Natural killer cell treated with Interleukin-12 subunit alpha and Interleukin-12 subunit beta and Interleukin-15 and Interleukin-18, amount 100 ng/mL, for 72 hours (primary cell): ENCODE measurements around the gene HIGD1A. TPM values are rescaled to one million over a fixed set of nuclear protein-coding genes. Genes with fewer than 3 reads are reported as not detected.
A peak's percentile ranks its signal among the peaks of the same experiment; 100 is the strongest.

ENCODE experiments used
- ATAC-seq, 2 donors: fragments of 150-1000 bp; cut with Tn5 transposase in 1 of 2; sonication (Bioruptor Pico), chemical (Tn5 transposase) in 1 of 2; 2 replicates each; pipeline ENCODE4 v1.10.0; 2021
- DNase-seq: peaks from one replicate; pipeline ENCODE4 v3.0.0; 2022; ENCODE audit warnings: low spot score
- H3K27ac Mint-ChIP-seq, 2 donors: 1 replicate in 1 of 2; 2 replicates in 1 of 2; pipeline ENCODE4 v1.8.0; 2022; ENCODE audit warnings: mixed read lengths in 2 of 2, mild to moderate bottlenecking in 1 of 2, moderate library complexity in 1 of 2
- H3K27me3 Mint-ChIP-seq, 2 donors: 1 replicate in 1 of 2; 2 replicates in 1 of 2; pipeline ENCODE4 v1.8.0; 2022; ENCODE audit warnings: mixed read lengths in 2 of 2
- H3K36me3 Mint-ChIP-seq: one replicate; pipeline ENCODE4 v1.8.0; 2022; ENCODE audit warnings: mixed read lengths
- H3K4me1 Mint-ChIP-seq, 2 donors: 1 replicate in 1 of 2; 2 replicates in 1 of 2; pipeline ENCODE4 v1.8.0; 2022; ENCODE audit warnings: low read depth in 2 of 2, mixed read lengths in 2 of 2, mild to moderate bottlenecking in 1 of 2
- H3K4me3 Mint-ChIP-seq: one replicate; pipeline ENCODE4 v1.8.0; 2022; ENCODE audit warnings: mixed read lengths
- H3K9me3 Mint-ChIP-seq: 2 replicates; pipeline ENCODE4 v1.8.0; 2022; ENCODE audit warnings: mixed read lengths
- total RNA-seq, 2 donors: library from RNA; stranded (reverse); gene quantifications; one replicate each; pipeline ENCODE4 v1.2.3, GENCODE V29; 2022

HIGD1A gene
- total RNA-seq, 2 donors from 2014 or later: 60.0 to 78.4 TPM

GRCh38 chr3:42771271-42771670, 33.0 kb downstream of the HIGD1A start:
- ATAC-seq (no peak), DNase-seq (no peak)
- no peaks in the 10 kb centered on the region for H3K9me3 Mint-ChIP-seq
- H3K4me1 Mint-ChIP-seq: peaks cover 11 to 18% of the 10 kb centered on the region in 2 donors
- no peaks in the 10 kb centered on the region for H3K36me3 Mint-ChIP-seq
- no peak overlapping the region for H3K27ac Mint-ChIP-seq
- peak overlapping the region; percentile 32 for H3K4me3 Mint-ChIP-seq
- no peaks in the 10 kb centered on the region for H3K27me3 Mint-ChIP-seq

- no peaks in the 10 kb centered on the region for H3K9me3 Mint-ChIP-seq
- no peaks in the 10 kb centered on the region for H3K36me3 Mint-ChIP-seq
- H3K27ac Mint-ChIP-seq: no peak overlapping the region
- H3K27me3 Mint-ChIP-seq: peaks cover 0 to 4% of the 10 kb centered on the region in 2 donors
- H3K4me3 Mint-ChIP-seq: no peak overlapping the region
- peaks cover 11 to 18% of the 10 kb centered on the region in 2 donors for H3K4me1 Mint-ChIP-seq
- ATAC-seq: no peak
- DNase-seq: no peak
Observed at GRCh38 chr3:42769477-42770131, 34.7 kb downstream of the HIGD1A start.

- Mint-ChIP-seq H3K9me3 (no peaks in the 10 kb centered on the region), H3K4me1 (no peaks in the 10 kb centered on the region), H3K4me3 (no peak overlapping the region), H3K27ac (no peak overlapping the region), H3K27me3 (peaks cover 0 to 8% of the 10 kb centered on the region in 2 donors), H3K36me3 (no peaks in the 10 kb centered on the region)
- no peak for ATAC-seq
- DNase-seq: no peak
Observed at GRCh38 chr3:42764561-42765295, 39.6 kb downstream of the HIGD1A start.

- Mint-ChIP-seq H3K27ac (no peak overlapping the region), H3K9me3 (no peaks in the 10 kb centered on the region), H3K36me3 (no peaks in the 10 kb centered on the region), H3K4me1 (no peaks in the 10 kb centered on the region), H3K27me3 (peaks cover 0 to 8% of the 10 kb centered on the region in 2 donors), H3K4me3 (no peak overlapping the region)
- no peak for DNase-seq
- ATAC-seq: no peak
Observed at GRCh38 chr3:42764115-42764514, 40.2 kb downstream of the HIGD1A start.

- no peak for DNase-seq
- H3K4me3 Mint-ChIP-seq: no peak overlapping the region
- H3K27me3 Mint-ChIP-seq: peaks cover 0 to 15% of the 10 kb centered on the region in 2 donors
- no peak for ATAC-seq
- no peaks in the 10 kb centered on the region for H3K4me1 Mint-ChIP-seq
- no peaks in the 10 kb centered on the region for H3K36me3 Mint-ChIP-seq
- H3K9me3 Mint-ChIP-seq: no peaks in the 10 kb centered on the region
- H3K27ac Mint-ChIP-seq: no peak overlapping the region
Observed at GRCh38 chr3:42763021-42763420, 41.3 kb downstream of the HIGD1A start.

GRCh38 chr3:42762046-42762724, 42.1 kb downstream of the HIGD1A start:
- DNase-seq (no peak), ATAC-seq (no peak)
- H3K4me1 Mint-ChIP-seq: no peaks in the 10 kb centered on the region
- H3K9me3 Mint-ChIP-seq: no peaks in the 10 kb centered on the region
- no peak overlapping the region for H3K4me3 Mint-ChIP-seq
- no peaks in the 10 kb centered on the region for H3K36me3 Mint-ChIP-seq
- H3K27ac Mint-ChIP-seq: no peak overlapping the region
- H3K27me3 Mint-ChIP-seq: peaks cover 0 to 15% of the 10 kb centered on the region in 2 donors

- no peaks in the 10 kb centered on the region for H3K9me3 Mint-ChIP-seq
- no peaks in the 10 kb centered on the region for H3K4me1 Mint-ChIP-seq
- no peak overlapping the region for H3K27ac Mint-ChIP-seq
- H3K4me3 Mint-ChIP-seq: no peak overlapping the region
- no peak for DNase-seq
- peaks cover 0 to 13% of the 10 kb centered on the region in 2 donors for H3K27me3 Mint-ChIP-seq
- ATAC-seq: no peak
- no peaks in the 10 kb centered on the region for H3K36me3 Mint-ChIP-seq
Observed at GRCh38 chr3:42758126-42758525, 46.2 kb downstream of the HIGD1A start.

GRCh38 chr3:42756681-42757213, 47.5 kb downstream of the HIGD1A start:
- H3K4me3 Mint-ChIP-seq: no peak overlapping the region

GRCh38 chr3:42755681-42756578, 48.4 kb downstream of the HIGD1A start:
- no peaks in the 10 kb centered on the region for H3K9me3 Mint-ChIP-seq
- DNase-seq (no peak), ATAC-seq (peak in 1 of 2 donors; percentile 11)
- no peak overlapping the region for H3K27ac Mint-ChIP-seq
- no peaks in the 10 kb centered on the region for H3K36me3 Mint-ChIP-seq
- H3K27me3 Mint-ChIP-seq: peaks cover 0 to 9% of the 10 kb centered on the region in 2 donors
- no peaks in the 10 kb centered on the region for H3K4me1 Mint-ChIP-seq
- no peak overlapping the region for H3K4me3 Mint-ChIP-seq

More at GRCh38 chr3:42756681-42757213, 47.5 kb downstream of the HIGD1A start:
- H3K27ac Mint-ChIP-seq: no peak overlapping the region
- no peaks in the 10 kb centered on the region for H3K4me1 Mint-ChIP-seq
- ATAC-seq (no peak), DNase-seq (no peak)
- H3K27me3 Mint-ChIP-seq: peaks cover 0 to 13% of the 10 kb centered on the region in 2 donors
- no peaks in the 10 kb centered on the region for H3K36me3 Mint-ChIP-seq
- no peaks in the 10 kb centered on the region for H3K9me3 Mint-ChIP-seq

GRCh38 chr3:42753757-42754156, 50.5 kb downstream of the HIGD1A start:
- H3K27ac Mint-ChIP-seq: no peak overlapping the region
- DNase-seq: no peak
- H3K36me3 Mint-ChIP-seq: no peaks in the 10 kb centered on the region

GRCh38 chr3:42752961-42753360, 51.3 kb downstream of the HIGD1A start:
- H3K4me3 Mint-ChIP-seq: no peak overlapping the region
- H3K36me3 Mint-ChIP-seq: no peaks in the 10 kb centered on the region
- DNase-seq: no peak
- ATAC-seq: no peak
- peaks cover 0 to 2% of the 10 kb centered on the region in 2 donors for H3K27me3 Mint-ChIP-seq
- H3K9me3 Mint-ChIP-seq: no peaks in the 10 kb centered on the region
- H3K4me1 Mint-ChIP-seq: peaks cover 0 to 2% of the 10 kb centered on the region in 2 donors
- H3K27ac Mint-ChIP-seq: no peak overlapping the region

More at GRCh38 chr3:42753757-42754156, 50.5 kb downstream of the HIGD1A start:
- no peaks in the 10 kb centered on the region for H3K9me3 Mint-ChIP-seq
- no peak for ATAC-seq
- peaks cover 0 to 9% of the 10 kb centered on the region in 2 donors for H3K27me3 Mint-ChIP-seq
- H3K4me3 Mint-ChIP-seq: no peak overlapping the region
- H3K4me1 Mint-ChIP-seq: no peaks in the 10 kb centered on the region

GRCh38 chr3:42752441-42752840, 51.8 kb downstream of the HIGD1A start:
- Mint-ChIP-seq H3K27me3 (peaks cover 0 to 2% of the 10 kb centered on the region in 2 donors), H3K4me1 (peaks cover 0 to 2% of the 10 kb centered on the region in 2 donors), H3K36me3 (no peaks in the 10 kb centered on the region), H3K27ac (no peak overlapping the region), H3K9me3 (no peaks in the 10 kb centered on the region), H3K4me3 (no peak overlapping the region)
- DNase-seq (no peak), ATAC-seq (no peak)

- no peak overlapping the region for H3K4me3 Mint-ChIP-seq
- peak in 1 of 2 donors; percentile 24 for ATAC-seq
- peaks cover 0 to 2% of the 10 kb centered on the region in 2 donors for H3K4me1 Mint-ChIP-seq
Observed at GRCh38 chr3:42751609-42752008, 52.7 kb downstream of the HIGD1A start.

More at GRCh38 chr3:42751609-42752008, 52.7 kb downstream of the HIGD1A start:
- DNase-seq: no peak
- Mint-ChIP-seq H3K36me3 (no peaks in the 10 kb centered on the region), H3K27ac (no peak overlapping the region), H3K9me3 (no peaks in the 10 kb centered on the region), H3K27me3 (peaks cover 0 to 2% of the 10 kb centered on the region in 2 donors)
